Epithelial cell of esophagus (primary cell): ENCODE data around the gene ADPRHL1.

Source experiments
- DNase-seq: peaks from one replicate; pipeline ENCODE4 v3.0.0; 2010; ENCODE audit warnings: low read depth
- H3K4me3 ChIP-seq: 2 replicates; pipeline ENCODE4 v1.5.1; 2011; ENCODE audit warnings: mild to moderate bottlenecking, low read length, control low read depth
- TF ChIP-seq, protein P1 (sequence below): IDR thresholded peaks from 2 replicates; pipeline ENCODE4 v1.5.1; 2011; ENCODE audit warnings: low read depth, mild to moderate bottlenecking, low read length, control low read depth, inconsistent platforms; ENCODE audit not compliant: insufficient read depth; ENCODE audit errors: missing control alignments

ADPRHL1 gene

DNA sequence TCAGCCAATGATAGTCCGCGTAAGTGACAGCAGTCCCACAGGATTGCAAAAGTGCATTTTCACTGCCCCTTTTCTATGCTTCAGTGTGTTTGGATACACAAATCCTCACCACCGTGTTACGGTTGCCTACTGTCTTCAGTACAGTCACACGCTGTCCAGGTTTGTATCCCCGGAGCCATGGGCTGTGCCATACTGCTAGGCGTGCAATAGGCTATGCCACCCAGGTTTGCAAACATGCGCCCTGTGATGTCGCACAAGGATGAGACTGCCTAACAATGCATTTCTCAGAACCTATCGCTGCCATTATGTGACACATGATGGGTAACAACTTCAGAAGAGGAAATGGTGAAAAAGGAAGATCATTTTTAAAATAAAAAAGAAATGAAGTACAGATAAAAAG is 16.8 kb upstream of the ADPRHL1 start:
- H3K4me3 ChIP-seq = no peak overlapping the region
- TF ChIP-seq, protein P1, sequence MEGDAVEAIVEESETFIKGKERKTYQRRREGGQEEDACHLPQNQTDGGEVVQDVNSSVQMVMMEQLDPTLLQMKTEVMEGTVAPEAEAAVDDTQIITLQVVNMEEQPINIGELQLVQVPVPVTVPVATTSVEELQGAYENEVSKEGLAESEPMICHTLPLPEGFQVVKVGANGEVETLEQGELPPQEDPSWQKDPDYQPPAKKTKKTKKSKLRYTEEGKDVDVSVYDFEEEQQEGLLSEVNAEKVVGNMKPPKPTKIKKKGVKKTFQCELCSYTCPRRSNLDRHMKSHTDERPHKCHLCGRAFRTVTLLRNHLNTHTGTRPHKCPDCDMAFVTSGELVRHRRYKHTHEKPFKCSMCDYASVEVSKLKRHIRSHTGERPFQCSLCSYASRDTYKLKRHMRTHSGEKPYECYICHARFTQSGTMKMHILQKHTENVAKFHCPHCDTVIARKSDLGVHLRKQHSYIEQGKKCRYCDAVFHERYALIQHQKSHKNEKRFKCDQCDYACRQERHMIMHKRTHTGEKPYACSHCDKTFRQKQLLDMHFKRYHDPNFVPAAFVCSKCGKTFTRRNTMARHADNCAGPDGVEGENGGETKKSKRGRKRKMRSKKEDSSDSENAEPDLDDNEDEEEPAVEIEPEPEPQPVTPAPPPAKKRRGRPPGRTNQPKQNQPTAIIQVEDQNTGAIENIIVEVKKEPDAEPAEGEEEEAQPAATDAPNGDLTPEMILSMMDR = no peak

DNA sequence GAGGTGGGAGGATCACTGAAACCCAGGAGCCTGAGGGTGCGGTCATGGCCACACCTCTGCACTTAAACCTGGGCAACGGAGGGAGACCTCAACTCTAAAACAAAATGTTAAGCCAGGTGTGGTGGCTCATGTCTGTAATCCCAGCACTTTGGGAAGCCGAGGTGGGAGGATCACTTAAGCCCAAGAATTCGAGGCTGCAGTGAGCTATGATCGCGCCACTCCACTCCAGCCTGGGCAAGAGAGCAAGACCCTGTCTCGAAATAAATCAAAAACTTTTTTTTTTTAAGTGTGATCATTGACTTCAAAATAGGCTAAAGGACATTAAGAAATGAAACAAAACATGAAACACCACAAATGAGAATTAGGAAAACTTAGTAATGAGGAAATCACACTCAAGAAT is 16.3 kb upstream of the ADPRHL1 start:
- TF ChIP-seq, protein P1 = no peak
- no peak overlapping the region for H3K4me3 ChIP-seq
- DNase-seq = no peak

More for the DNA sequence above, 16.8 kb upstream of the ADPRHL1 start:
- DNase-seq = no peak

DNA sequence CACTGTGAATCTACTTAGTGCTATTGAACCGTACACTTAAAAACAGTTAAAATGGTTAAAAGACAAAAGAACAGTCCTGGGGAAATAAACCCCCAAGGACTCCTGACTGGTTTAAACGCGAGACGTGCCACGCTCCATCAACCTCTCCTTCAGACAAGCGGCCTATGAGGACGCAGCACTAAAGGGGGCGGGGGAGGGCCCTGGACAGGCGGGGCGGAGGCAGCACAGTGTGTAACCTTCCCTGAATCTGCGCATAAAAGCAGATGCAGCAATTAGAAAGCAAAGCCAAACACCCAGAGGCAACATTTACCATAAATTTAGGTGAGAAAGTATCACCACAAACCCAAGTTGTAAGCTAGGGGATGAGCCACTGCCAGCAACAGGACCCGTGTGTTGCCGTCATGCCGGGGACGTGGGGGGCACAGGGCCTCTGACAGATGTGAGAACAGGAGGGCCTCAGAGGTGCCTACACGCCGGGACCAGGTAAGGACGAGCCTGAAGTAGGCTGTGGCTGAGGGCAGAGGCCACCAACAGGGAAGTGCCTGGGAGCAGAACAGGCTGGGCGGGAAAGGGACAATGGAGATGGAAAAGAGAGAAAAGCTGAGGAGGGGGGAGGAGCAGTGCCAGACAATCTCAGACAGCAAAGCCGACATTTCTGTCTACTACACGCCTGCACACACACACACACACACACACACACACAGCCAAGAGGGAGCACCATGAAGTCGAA is 15.3 kb upstream of the ADPRHL1 start:
- no peak overlapping the region for H3K4me3 ChIP-seq
- TF ChIP-seq, protein P1 = no peak
- no peak for DNase-seq

DNA sequence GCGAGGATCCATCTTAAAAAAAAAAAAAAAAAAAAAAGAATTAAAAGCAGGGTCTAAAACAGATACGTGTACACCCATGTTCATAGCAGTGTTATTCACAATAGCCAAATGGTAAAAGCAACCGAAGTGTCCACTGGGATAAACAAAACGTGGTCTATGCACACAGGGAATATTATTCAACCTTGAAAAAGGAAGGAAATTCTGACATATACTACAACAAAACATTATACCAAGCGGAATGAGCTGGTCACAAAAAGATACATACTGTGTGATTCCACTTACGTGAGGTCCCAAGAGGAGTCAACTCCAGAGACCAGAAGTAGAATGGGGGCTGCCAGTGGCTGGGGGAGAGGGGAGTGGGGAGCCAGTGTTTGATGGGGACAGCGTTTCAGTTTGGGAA is 14.7 kb upstream of the ADPRHL1 start:
- H3K4me3 ChIP-seq = no peak overlapping the region
- TF ChIP-seq, protein P1 = no peak
- DNase-seq = no peak

DNA sequence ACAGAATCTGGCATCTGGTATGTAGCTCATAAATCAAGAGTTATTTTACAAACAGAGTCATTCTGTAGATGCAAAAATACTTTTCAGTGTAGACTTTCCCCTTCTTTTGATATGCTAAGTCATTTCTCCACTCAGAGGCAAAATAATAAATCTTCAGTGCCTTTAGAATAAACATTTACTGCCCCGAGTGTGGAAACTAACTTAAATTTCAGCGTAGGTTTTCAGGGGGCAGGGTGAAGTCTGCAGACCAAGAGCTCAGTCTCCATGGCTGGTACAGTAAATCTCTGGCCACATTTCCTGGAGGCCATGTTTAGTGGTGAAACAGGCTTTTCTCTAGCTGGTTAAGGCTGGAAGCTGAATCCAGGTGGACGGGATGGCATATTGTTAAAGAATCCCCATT is 13.1 kb upstream of the ADPRHL1 start:
- no peak overlapping the region for H3K4me3 ChIP-seq
- DNase-seq = no peak
- TF ChIP-seq, protein P1 = no peak

DNA sequence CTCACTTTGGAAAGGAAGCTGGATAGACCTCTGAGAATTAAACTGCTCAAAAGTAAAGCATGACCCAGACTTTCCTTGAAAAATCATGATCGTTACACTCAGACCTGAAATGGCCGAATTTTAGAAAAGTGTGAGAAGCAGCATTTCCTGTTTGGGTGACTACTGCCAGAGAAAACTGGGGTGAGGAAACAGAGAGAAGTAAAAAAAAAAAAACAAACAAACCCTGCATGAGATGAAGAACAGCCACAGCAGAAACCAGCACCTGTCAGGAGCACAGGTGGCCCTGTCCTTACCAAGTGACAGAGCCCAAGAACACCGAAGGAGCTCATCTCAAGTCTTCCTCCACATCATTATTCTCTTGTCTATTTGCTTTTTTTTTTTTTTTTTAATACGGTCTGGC is 12.0 kb upstream of the ADPRHL1 start:
- TF ChIP-seq, protein P1 = no peak
- no peak overlapping the region for H3K4me3 ChIP-seq

DNA sequence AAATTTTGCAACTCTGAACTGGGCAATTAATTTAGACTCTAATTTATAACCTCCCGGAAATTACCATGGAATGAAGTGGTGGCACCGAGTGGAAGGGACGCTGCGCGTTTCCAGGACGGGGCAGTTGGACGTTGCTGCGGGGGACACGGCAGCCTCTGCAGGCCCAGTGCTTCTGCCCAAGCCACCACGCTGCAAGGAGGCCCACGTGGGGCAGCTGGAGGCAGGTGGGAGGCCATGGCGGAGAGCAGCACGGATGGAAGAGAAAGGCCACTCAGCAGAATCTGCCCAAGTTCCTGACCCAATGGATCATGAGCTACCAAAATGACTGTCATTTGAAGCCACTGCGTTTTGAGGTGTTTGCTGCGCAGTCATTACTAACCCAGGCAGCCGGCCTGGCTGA is 11.2 kb upstream of the ADPRHL1 start:
- no peak for DNase-seq
- no peak overlapping the region for H3K4me3 ChIP-seq
- TF ChIP-seq, protein P1 = no peak

More for the DNA sequence above, 12.0 kb upstream of the ADPRHL1 start:
- DNase-seq = no peak
